LHCN-M2 (cell line): ENCODE data around the gene OR1K1. TPM values are rescaled to one million over a fixed set of nuclear protein-coding genes. Genes with fewer than 3 reads are reported as not detected.

Experiments used
- total RNA-seq: library from RNA; depleted of rRNA; stranded (reverse); fragments of >200 nt; gene quantifications from 2 replicates; pipeline ENCODE4 v1.2.3, GENCODE V29; 2014; rRNA removed

The OR1K1 gene
- total RNA-seq, 1 experiment from 2014 or later, result not detected

Other genes with a start within 250 kb of the OR1K1 start
- gene OR1N2, start 247.0 kb upstream of the OR1K1 start, total RNA-seq, result not detected in 2 replicates
- not detected in 2 replicates for gene OR1L8, start 216.7 kb upstream of the OR1K1 start, total RNA-seq
- gene OR1Q1, start 185.4 kb upstream of the OR1K1 start, total RNA-seq, result not detected in 2 replicates
- gene OR1B1, start 142.5 kb upstream of the OR1K1 start, total RNA-seq, result not detected in 2 replicates
- gene OR1L1, start 138.4 kb upstream of the OR1K1 start, total RNA-seq, result not detected in 2 replicates
- gene OR1L3, start 125.0 kb upstream of the OR1K1 start, total RNA-seq, result not detected in 2 replicates
- gene OR1L4, start 76.1 kb upstream of the OR1K1 start, total RNA-seq, result not detected in 2 replicates
- gene OR1L6, start 57.8 kb upstream of the OR1K1 start, total RNA-seq, result not detected in 2 replicates
- gene OR5C1, start 11.2 kb upstream of the OR1K1 start, total RNA-seq, result not detected in 2 replicates
- 21.1 and 25.3 TPM in 2 replicates for gene PDCL, start 28.5 kb downstream of the OR1K1 start, total RNA-seq
- 32.7 and 43.1 TPM in 2 replicates for gene RC3H2, start 105.2 kb downstream of the OR1K1 start, total RNA-seq
- gene ZBTB6, start 113.2 kb downstream of the OR1K1 start, total RNA-seq, result 12.0 and 14.2 TPM in 2 replicates
- 2.1 and 4.2 TPM in 2 replicates for gene ZBTB26, start 131.4 kb downstream of the OR1K1 start, total RNA-seq
- 22.2 and 28.8 TPM in 2 replicates for gene RABGAP1, start 140.9 kb downstream of the OR1K1 start, total RNA-seq
- gene GPR21, start 233.5 kb downstream of the OR1K1 start, total RNA-seq, result 0.11 TPM in 1 of 2 replicates, not detected in the other